SU-DHL-6 (cell line): Measurements from ENCODE around the gene UPP1.

Experiments
- H2AFZ ChIP-seq: fragments of 200-600 bp; sonication (generic); 2 replicates; pipeline ENCODE4 v1.6.1; 2014; ENCODE audit warnings: low read depth, mild to moderate bottlenecking, moderate library complexity, mixed read lengths, antibody characterized with exemption, low read length; ENCODE audit not compliant: severe bottlenecking
- H3F3A ChIP-seq: fragments of 200-600 bp; shearing (Covaris generic); 2 replicates; pipeline ENCODE4 v1.6.0; 2016; ENCODE audit warnings: antibody characterized with exemption, mild to moderate bottlenecking; ENCODE audit not compliant: insufficient read depth
- H3K27ac ChIP-seq: fragments of 200-600 bp; sonication (generic); 2 replicates; pipeline ENCODE4 v1.5.1; 2016; ENCODE audit warnings: low read depth, mild to moderate bottlenecking, low read length, moderate library complexity, mixed read lengths
- H3K27me3 ChIP-seq: fragments of 200-600 bp; sonication (generic), shearing (Covaris generic); 2 replicates; pipeline ENCODE4 v1.6.0; 2014; ENCODE audit warnings: mild to moderate bottlenecking, low read length
- H3K36me3 ChIP-seq: fragments of 200-600 bp; sonication (generic); 2 replicates; pipeline ENCODE4 v1.6.1; 2014; ENCODE audit warnings: mild to moderate bottlenecking, low read length, mixed read lengths
- H3K4me2 ChIP-seq: fragments of 300-600, 200-600 bp; shearing (Covaris generic), sonication (generic); 2 replicates; pipeline ENCODE4 v1.6.0; 2014; ENCODE audit warnings: low read length, low read depth, mild to moderate bottlenecking; ENCODE audit not compliant: poor library complexity, severe bottlenecking
- H3K4me3 ChIP-seq: fragments of 200-600 bp; sonication (generic); 2 replicates; pipeline ENCODE4 v1.5.1; 2014; ENCODE audit warnings: antibody characterized with exemption, low read length, mild to moderate bottlenecking, mixed read lengths; ENCODE audit not compliant: insufficient read depth, poor library complexity, severe bottlenecking
- H3K79me2 ChIP-seq: fragments of 200-600 bp; sonication (generic); 2 replicates; pipeline ENCODE4 v1.6.1; 2014; ENCODE audit warnings: mild to moderate bottlenecking, low read length, moderate library complexity; ENCODE audit not compliant: insufficient read depth
- H3K9ac ChIP-seq: fragments of 200-600 bp; sonication (generic); 2 replicates; pipeline ENCODE4 v1.7.0; 2014; ENCODE audit warnings: mild to moderate bottlenecking, low read length
- H3K9me2 ChIP-seq: fragments of 200-600 bp; sonication (generic); replicated peaks from 2 replicates; pipeline ENCODE4 v1.6.1; 2014; ENCODE audit warnings: low read length; ENCODE audit not compliant: insufficient read depth
- H3K9me3 ChIP-seq: fragments of 200-600 bp; sonication (generic); 2 replicates; pipeline ENCODE4 v1.6.1; 2014; ENCODE audit warnings: low read length, mixed read lengths; ENCODE audit not compliant: insufficient read depth
- H4K20me1 ChIP-seq: fragments of 200-600 bp; sonication (generic); 2 replicates; pipeline ENCODE4 v1.6.1; 2014; ENCODE audit warnings: low read depth, mild to moderate bottlenecking, antibody characterized with exemption, low read length, moderate library complexity, mixed read lengths
- EZH2phosphoT487 ChIP-seq: fragments of 200-600 bp; sonication (generic), shearing (Covaris generic); conservative IDR thresholded peaks from 2 replicates; pipeline ENCODE4 v1.6.1; 2018; ENCODE audit warnings: mild to moderate bottlenecking, antibody characterized with exemption, low read length, moderate library complexity, mixed read lengths
- TF ChIP-seq, protein P1 (sequence below): fragments of 200-600 bp; sonication (generic); IDR thresholded peaks from one replicate; pipeline ENCODE4 v1.5.1; 2017; ENCODE audit warnings: antibody characterized with exemption, mild to moderate bottlenecking, low read length, moderate library complexity; ENCODE audit not compliant: insufficient read depth, poor library complexity, severe bottlenecking

The UPP1 gene

DNA sequence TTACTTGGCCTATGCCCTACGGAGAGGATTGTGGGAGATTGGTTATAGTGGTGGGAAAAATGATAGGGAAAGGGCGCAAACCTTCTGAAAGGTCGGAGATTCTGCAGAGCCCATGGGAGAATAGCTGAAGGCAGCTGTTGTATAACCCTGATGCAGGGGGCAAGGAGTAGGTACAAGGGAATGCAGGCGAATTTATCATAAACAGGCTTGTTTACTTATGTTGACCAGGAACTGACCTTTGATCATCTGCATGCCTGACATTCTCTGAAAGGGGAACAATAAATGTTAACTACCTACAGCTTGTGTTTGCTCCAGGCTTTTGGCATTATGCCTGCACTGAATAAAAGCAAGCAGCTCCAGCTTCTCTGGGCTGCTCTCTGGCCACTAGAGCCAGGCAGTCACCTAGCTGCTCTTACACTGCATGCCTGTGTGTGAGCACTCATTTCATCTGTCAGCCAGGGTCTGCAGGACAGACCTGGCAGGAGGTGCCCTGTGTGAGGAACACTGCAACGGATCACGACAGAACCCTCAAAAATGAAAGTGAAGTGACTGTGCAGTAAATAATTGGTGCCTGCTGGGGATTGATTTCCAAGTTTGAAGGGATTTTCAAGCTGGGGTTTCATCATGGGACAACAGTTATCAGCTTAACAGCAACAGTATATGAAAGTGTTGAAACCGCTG is 51.1 kb downstream of the UPP1 start:
- Histone ChIP-seq H3K9me3 (0 out of 2 replicates have a peak, but pooled peaks cover 4% of the 10 kb centered on the region), H3K27ac (no peak overlapping the region), H3K79me2 (no peaks in the 10 kb centered on the region), H3K9me2 (no peaks in the 10 kb centered on the region), H3K4me3 (no peak overlapping the region), H3K9ac (no peak overlapping the region), H3K4me2 (no peak overlapping the region), H3K27me3 (no peaks in the 10 kb centered on the region), H3K36me3 (no peaks in the 10 kb centered on the region), H2AFZ (no peak overlapping the region), H3F3A (no peaks in the 10 kb centered on the region), H4K20me1 (no peaks in the 10 kb centered on the region)
- TF ChIP-seq, protein P1, sequence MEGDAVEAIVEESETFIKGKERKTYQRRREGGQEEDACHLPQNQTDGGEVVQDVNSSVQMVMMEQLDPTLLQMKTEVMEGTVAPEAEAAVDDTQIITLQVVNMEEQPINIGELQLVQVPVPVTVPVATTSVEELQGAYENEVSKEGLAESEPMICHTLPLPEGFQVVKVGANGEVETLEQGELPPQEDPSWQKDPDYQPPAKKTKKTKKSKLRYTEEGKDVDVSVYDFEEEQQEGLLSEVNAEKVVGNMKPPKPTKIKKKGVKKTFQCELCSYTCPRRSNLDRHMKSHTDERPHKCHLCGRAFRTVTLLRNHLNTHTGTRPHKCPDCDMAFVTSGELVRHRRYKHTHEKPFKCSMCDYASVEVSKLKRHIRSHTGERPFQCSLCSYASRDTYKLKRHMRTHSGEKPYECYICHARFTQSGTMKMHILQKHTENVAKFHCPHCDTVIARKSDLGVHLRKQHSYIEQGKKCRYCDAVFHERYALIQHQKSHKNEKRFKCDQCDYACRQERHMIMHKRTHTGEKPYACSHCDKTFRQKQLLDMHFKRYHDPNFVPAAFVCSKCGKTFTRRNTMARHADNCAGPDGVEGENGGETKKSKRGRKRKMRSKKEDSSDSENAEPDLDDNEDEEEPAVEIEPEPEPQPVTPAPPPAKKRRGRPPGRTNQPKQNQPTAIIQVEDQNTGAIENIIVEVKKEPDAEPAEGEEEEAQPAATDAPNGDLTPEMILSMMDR, result no peak
- no peak for TF ChIP-seq EZH2phosphoT487

DNA sequence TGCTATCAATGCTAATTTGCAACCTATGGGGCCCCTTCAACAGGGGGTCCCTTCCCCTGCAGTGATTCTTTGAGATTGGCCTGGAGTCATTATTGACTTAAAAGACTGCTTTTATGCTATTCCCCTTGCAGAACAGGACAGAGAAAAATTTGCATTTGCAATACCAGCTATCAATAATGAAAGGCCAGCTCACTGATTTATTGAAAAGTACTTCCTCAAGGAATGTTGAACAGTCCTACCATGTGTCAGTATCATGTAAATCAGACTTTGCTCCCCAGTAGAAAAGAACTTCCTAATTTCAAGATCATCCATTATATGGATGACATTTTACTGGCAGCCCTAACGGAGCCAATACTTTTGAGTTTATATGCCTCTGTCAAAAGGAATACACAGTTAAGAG is 52.5 kb downstream of the UPP1 start:
- no peak overlapping the region for H3K27ac ChIP-seq
- no peak overlapping the region for H3K4me3 ChIP-seq
- no peaks in the 10 kb centered on the region for H3K79me2 ChIP-seq
- no peaks in the 10 kb centered on the region for H3F3A ChIP-seq
- H3K9ac ChIP-seq, result no peak overlapping the region
- no peaks in the 10 kb centered on the region for H3K9me2 ChIP-seq
- H3K9me3 ChIP-seq, result no peaks in the 10 kb centered on the region
- H4K20me1 ChIP-seq, result no peaks in the 10 kb centered on the region
- H3K4me2 ChIP-seq, result no peak overlapping the region
- TF ChIP-seq, protein P1, result no peak
- no peak for TF ChIP-seq EZH2phosphoT487
- no peak overlapping the region for H2AFZ ChIP-seq
- H3K27me3 ChIP-seq, result no peaks in the 10 kb centered on the region
- H3K36me3 ChIP-seq, result no peaks in the 10 kb centered on the region

DNA sequence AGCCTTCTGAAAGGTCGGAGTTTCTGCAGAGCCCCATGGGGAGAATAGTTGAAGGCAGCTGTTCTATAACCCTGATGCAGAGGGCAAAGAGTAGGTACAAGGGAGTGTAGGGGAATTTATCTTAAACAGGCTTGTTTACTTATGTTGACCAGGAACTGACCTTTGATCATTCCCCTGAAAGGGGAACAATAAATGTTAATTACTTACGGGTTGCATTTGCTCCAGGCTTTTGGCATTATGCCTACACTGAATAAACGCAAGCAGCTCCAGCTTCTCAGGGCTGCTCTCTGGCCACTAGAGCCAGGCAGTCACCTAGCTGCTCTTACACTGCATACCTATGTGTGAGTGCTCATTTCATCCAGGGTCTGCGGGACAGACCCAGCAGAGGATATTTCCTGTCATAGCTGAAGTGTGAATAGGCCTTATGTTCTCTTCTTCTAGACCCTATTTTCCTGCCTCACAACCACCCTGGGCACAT is 55.3 kb downstream of the UPP1 start:
- no peak for TF ChIP-seq EZH2phosphoT487
- TF ChIP-seq, protein P1, result no peak
- no peak overlapping the region for H3K27ac ChIP-seq

More for the DNA sequence above, 55.3 kb downstream of the UPP1 start:
- no peak overlapping the region for H3K4me3 ChIP-seq
- no peaks in the 10 kb centered on the region for H3K9me2 ChIP-seq
- H3K9ac ChIP-seq, result no peak overlapping the region
- no peaks in the 10 kb centered on the region for H3F3A ChIP-seq
- H3K36me3 ChIP-seq, result no peaks in the 10 kb centered on the region
- no peaks in the 10 kb centered on the region for H3K9me3 ChIP-seq
- H3K27me3 ChIP-seq, result no peaks in the 10 kb centered on the region
- no peaks in the 10 kb centered on the region for H3K79me2 ChIP-seq
- H3K4me2 ChIP-seq, result no peak overlapping the region
- H2AFZ ChIP-seq, result no peak overlapping the region
- no peaks in the 10 kb centered on the region for H4K20me1 ChIP-seq
